HTR-8/SVneo (cell line): ENCODE measurements around the gene OR10G4.
"Not testable (repeated sequence)": the region's sequence is repeated elsewhere in the genome, so short reads cannot be mapped to it uniquely, and the experiment has no call there.

ENCODE experiments used
- DNase-seq: peaks from one replicate; pipeline ENCODE4 v3.0.0; 2011; ENCODE audit warnings: low spot score, mixed read lengths; ENCODE audit not compliant: insufficient read length
- FAIRE-seq: peaks from 2 replicates; lab custom pipeline; 2011; peaks lifted over from hg19 to GRCh38; lab: Jason Lieb, UNC

Gene OR10G4

GRCh38 chr11:124012697-124013096, at the start of gene OR10G4:
Gene OR10G4 (plus strand): TSS chr11:124012997. CDS start chr11:124015575, 2,578 bp downstream.
- FAIRE-seq (no peak), DNase-seq (no peak)

- peak; percentile 10 for DNase-seq
- FAIRE-seq: no peak
Observed at GRCh38 chr11:123973816-123974215, 39.0 kb upstream of the OR10G4 start.

GRCh38 chr11:123976770-123977560, 35.8 kb upstream of the OR10G4 start:
- DNase-seq (no peak), FAIRE-seq (no peak)

- FAIRE-seq (no peak), DNase-seq (no peak)
Observed at GRCh38 chr11:123977731-123978347, 35.0 kb upstream of the OR10G4 start, which contains the start of gene OR10S1. Gene OR10S1 (minus strand): TSS chr11:123977781. CDS start chr11:123977664, 117 bp downstream.

- FAIRE-seq: no peak
- DNase-seq: no peak
Observed at GRCh38 chr11:123979311-123979710, 33.5 kb upstream of the OR10G4 start.

GRCh38 chr11:123995119-123995518, 17.7 kb upstream of the OR10G4 start, which contains the start of gene OR10G6:
Gene OR10G6 (minus strand): TSS chr11:123995161. CDS start chr11:123995161, 0 bp downstream.
- no peak for DNase-seq
- FAIRE-seq: no peak

GRCh38 chr11:124015837-124016236, 3.0 kb downstream of the OR10G4 start:
- not testable (repeated sequence) for DNase-seq

GRCh38 chr11:124026498-124026897, 13.7 kb downstream of the OR10G4 start, which contains the start of gene OR10G8:
Gene OR10G8 (plus strand): TSS chr11:124026798. CDS start chr11:124029623, 2,825 bp downstream.
- FAIRE-seq: no peak

More at GRCh38 chr11:124015837-124016236, 3.0 kb downstream of the OR10G4 start:
- FAIRE-seq: not testable (repeated sequence)

GRCh38 chr11:124036666-124037065, 23.9 kb downstream of the OR10G4 start:
- no peak for FAIRE-seq
- DNase-seq: no peak

More at GRCh38 chr11:124026498-124026897, 13.7 kb downstream of the OR10G4 start, which contains the start of gene OR10G8:
- no peak for DNase-seq

GRCh38 chr11:124039557-124039956, 26.8 kb downstream of the OR10G4 start:
- FAIRE-seq: no peak
- no peak for DNase-seq

GRCh38 chr11:124041254-124041653, 28.5 kb downstream of the OR10G4 start, which contains the start of gene OR10G7:
Gene OR10G7 (minus strand): TSS chr11:124041325. CDS start chr11:124039001, 2,324 bp downstream.
- FAIRE-seq (no peak), DNase-seq (no peak)

- DNase-seq: no peak
- no peak for FAIRE-seq
Observed at GRCh38 chr11:124043420-124043819, 30.6 kb downstream of the OR10G4 start.

GRCh38 chr11:124050748-124051147, 38.0 kb downstream of the OR10G4 start:
- FAIRE-seq (no peak), DNase-seq (no peak)

GRCh38 chr11:124052966-124053365, 40.2 kb downstream of the OR10G4 start:
- no peak for DNase-seq
- no peak for FAIRE-seq
